C4-2B (cell line): ENCODE measurements around the gene TEX101.

Experiments
- CTCF ChIP-seq: fragments of 450-650 bp; conservative IDR thresholded peaks from 2 replicates; pipeline ENCODE4 v1.5.1; 2017; ENCODE audit warnings: mild to moderate bottlenecking
- ZFX ChIP-seq: fragments of 450-650 bp; IDR thresholded peaks from 2 replicates; pipeline ENCODE4 v1.6.1; 2017

- TF ChIP-seq CTCF (no peak), ZFX (no peak)
These were observed 52.6 kb downstream of the TEX101 start for GRCh38 chr19:43467276-43467675.
